HEK293 (cell line): ENCODE data around the gene MTTP.
"Not testable (repeated sequence)": the region's sequence is repeated elsewhere in the genome, so short reads cannot be mapped to it uniquely, and the experiment has no call there.

Source experiments
- CTCF ChIP-seq: fragments of 450-650 bp; formaldehyde crosslinking; IDR thresholded peaks from 2 replicates; pipeline ENCODE4 v1.5.1; 2016; ENCODE audit warnings: missing biosample characterization, missing genetic modification characterization
- SP2 ChIP-seq: fragments of 450-650 bp; formaldehyde crosslinking; IDR thresholded peaks from 2 replicates; pipeline ENCODE4 v1.5.1; 2016; ENCODE audit warnings: missing biosample characterization, missing genetic modification characterization
- YY1 ChIP-seq: fragments of 450-650 bp; formaldehyde crosslinking; IDR thresholded peaks from 2 replicates; pipeline ENCODE4 v1.5.1; 2018; ENCODE audit warnings: missing biosample characterization, missing genetic modification characterization
- ZBTB11 ChIP-seq: fragments of 450-650 bp; formaldehyde crosslinking; conservative IDR thresholded peaks from 2 replicates; pipeline ENCODE4 v1.5.1; 2016; ENCODE audit warnings: low read depth, missing biosample characterization, missing genetic modification characterization
- ZNF184 ChIP-seq: fragments of 450-650 bp; IDR thresholded peaks from 2 replicates; pipeline ENCODE4 v1.5.1; 2018; ENCODE audit warnings: missing biosample characterization, mild to moderate bottlenecking, missing genetic modification characterization

DNA sequence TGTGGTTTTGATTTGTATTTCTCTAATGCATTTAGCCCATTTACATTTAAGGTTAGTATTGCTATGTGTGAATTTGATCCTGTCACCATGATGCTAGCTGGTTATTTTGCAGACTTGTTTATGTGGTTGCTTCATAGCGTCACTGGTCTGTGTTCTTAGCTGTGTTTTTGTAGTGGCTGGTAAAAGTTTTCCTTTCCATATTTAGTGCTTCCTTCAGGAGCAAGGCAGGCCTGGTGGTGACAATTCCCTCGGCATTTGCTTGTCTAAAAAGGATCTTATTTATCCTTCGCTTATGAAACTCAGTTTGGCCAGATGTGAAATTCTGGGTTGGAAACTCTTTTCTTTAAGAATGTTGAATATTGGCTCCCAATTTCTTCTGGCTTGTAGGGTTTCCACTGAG lies 39.9 kb upstream of the MTTP start:
- TF ChIP-seq CTCF (tag by site-specific recombination); SP2; ZNF184 (tag by site-specific recombination); ZBTB11 (tag by site-specific recombination); YY1 (tag by site-specific recombination): not testable (repeated sequence)
